H9 (cell line): Measurements from ENCODE around the gene ZNF786. TPM values are rescaled to one million over a fixed set of nuclear protein-coding genes. Genes with fewer than 3 reads are reported as not detected.

Experiments
- DNase-seq: peaks from one replicate; pipeline ENCODE4 v3.0.0-alpha.2; 2017
- H2AFZ ChIP-seq: one replicate; pipeline ENCODE4 v1.6.1; 2013; ENCODE audit warnings: mild to moderate bottlenecking, low read length, control low read depth, moderate library complexity
- H2AK5ac ChIP-seq: 2 replicates; pipeline ENCODE4 v1.6.1; 2013; ENCODE audit warnings: low read length, control low read depth, mixed read lengths; ENCODE audit not compliant: insufficient read length
- H2BK120ac ChIP-seq: one replicate; pipeline ENCODE4 v1.6.1; 2013; ENCODE audit warnings: low read depth, mild to moderate bottlenecking, low read length, control low read depth, inconsistent platforms; ENCODE audit not compliant: poor library complexity, severe bottlenecking
- H2BK12ac ChIP-seq: 2 replicates; pipeline ENCODE4 v1.6.1; 2013; ENCODE audit warnings: low read length, control low read depth, mixed read lengths, low read depth; ENCODE audit not compliant: insufficient read length
- H2BK15ac ChIP-seq: 2 replicates; pipeline ENCODE4 v1.6.1; 2013; ENCODE audit warnings: low read depth, low read length, control low read depth
- H2BK20ac ChIP-seq: one replicate; pipeline ENCODE4 v1.6.1; 2013; ENCODE audit warnings: low read depth, mild to moderate bottlenecking, low read length, control low read depth, inconsistent platforms; ENCODE audit not compliant: poor library complexity, severe bottlenecking
- H2BK5ac ChIP-seq: 2 replicates; pipeline ENCODE4 v1.6.1; 2013; ENCODE audit warnings: low read length, control low read depth, mixed read lengths; ENCODE audit not compliant: insufficient read length
- H3K14ac ChIP-seq: 2 replicates; pipeline ENCODE4 v1.6.1; 2013; ENCODE audit warnings: low read length, control low read depth; ENCODE audit not compliant: insufficient read depth
- H3K18ac ChIP-seq: 2 replicates; pipeline ENCODE4 v1.6.1; 2013; ENCODE audit warnings: low read depth, mild to moderate bottlenecking, mixed read lengths, low read length, control low read depth; ENCODE audit not compliant: insufficient read length
- H3K23ac ChIP-seq: 2 replicates; pipeline ENCODE4 v1.6.1; 2013; ENCODE audit warnings: low read length, control low read depth, mixed read lengths, low read depth; ENCODE audit not compliant: insufficient read length
- H3K23me2 ChIP-seq: 2 replicates; pipeline ENCODE4 v1.6.1; 2013; ENCODE audit warnings: low read depth, mild to moderate bottlenecking, mixed read lengths, low read length, control low read depth; ENCODE audit not compliant: insufficient read length, poor library complexity, severe bottlenecking
- H3K27ac ChIP-seq: 2 replicates; pipeline ENCODE4 v1.5.1; 2013; ENCODE audit warnings: low read length, control low read depth, mixed read lengths, low read depth; ENCODE audit not compliant: insufficient read length
- H3K27me3 ChIP-seq: 2 replicates; pipeline ENCODE4 v1.6.1; 2013; ENCODE audit warnings: low read length, control low read depth, inconsistent platforms; ENCODE audit not compliant: insufficient read depth
- H3K4ac ChIP-seq: 2 replicates; pipeline ENCODE4 v1.6.1; 2013; ENCODE audit warnings: low read depth, mild to moderate bottlenecking, control low read depth, inconsistent platforms, low read length, moderate library complexity
- H3K4me1 ChIP-seq: 2 replicates; pipeline ENCODE4 v1.6.1; 2013; ENCODE audit warnings: low read length, control low read depth, inconsistent platforms; ENCODE audit not compliant: insufficient read depth
- H3K4me2 ChIP-seq: 2 replicates; pipeline ENCODE4 v1.6.1; 2013; ENCODE audit warnings: low read length, control low read depth, mixed read lengths; ENCODE audit not compliant: insufficient read length, insufficient read depth
- H3K56ac ChIP-seq: 2 replicates; pipeline ENCODE4 v1.6.1; 2013; ENCODE audit warnings: low read depth, mild to moderate bottlenecking, mixed read lengths, low read length, control low read depth; ENCODE audit not compliant: insufficient read length
- H3K79me1 ChIP-seq: 2 replicates; pipeline ENCODE4 v1.6.1; 2013; ENCODE audit warnings: low read depth, mild to moderate bottlenecking, moderate library complexity, low read length, control low read depth, inconsistent platforms; ENCODE audit not compliant: insufficient read depth, poor library complexity, severe bottlenecking
- H3K79me2 ChIP-seq: 2 replicates; pipeline ENCODE4 v1.6.1; 2013; ENCODE audit warnings: low read length, control low read depth, inconsistent platforms; ENCODE audit not compliant: insufficient read depth
- H3K9ac ChIP-seq: 2 replicates; pipeline ENCODE4 v1.6.1; 2013; ENCODE audit warnings: low read length, control low read depth, mixed read lengths; ENCODE audit not compliant: insufficient read length; ENCODE audit errors: extremely low read depth
- H3K9me3 ChIP-seq: one replicate; pipeline ENCODE4 v1.6.1; 2013; ENCODE audit warnings: low read depth, low read length, inconsistent platforms; ENCODE audit not compliant: control insufficient read depth
- H3T11ph ChIP-seq: one replicate; pipeline ENCODE4 v1.6.1; 2013; ENCODE audit warnings: mild to moderate bottlenecking, low read length, control low read depth, inconsistent platforms
- H4K20me1 ChIP-seq: one replicate; pipeline ENCODE4 v1.6.1; 2013; ENCODE audit not compliant: control insufficient read depth, insufficient read length, insufficient read depth
- H4K5ac ChIP-seq: 2 replicates; pipeline ENCODE4 v1.6.1; 2013; ENCODE audit warnings: low read depth, mild to moderate bottlenecking, mixed read lengths, low read length, control low read depth; ENCODE audit not compliant: insufficient read length
- H4K8ac ChIP-seq: replicated peaks from 2 replicates; pipeline ENCODE4 v1.6.1; 2013; ENCODE audit warnings: low read length, control low read depth, mixed read lengths, low read depth; ENCODE audit not compliant: insufficient read length
- H4K91ac ChIP-seq: 2 replicates; pipeline ENCODE4 v1.6.1; 2013; ENCODE audit warnings: low read depth, mild to moderate bottlenecking, moderate library complexity, mixed read lengths, low read length, control low read depth; ENCODE audit not compliant: insufficient read length
- H3K27ac Mint-ChIP-seq, 3 experiments: 2 replicates in 2 of 3; 3 replicates in 1 of 3; pipeline ENCODE4 v1.8.0; 2020 to 2021; ENCODE audit warnings: mixed read lengths in 3 of 3, mild to moderate bottlenecking in 1 of 3, moderate library complexity in 1 of 3
- H3K27me3 Mint-ChIP-seq: 2 replicates; pipeline ENCODE4 v1.8.0; 2021; ENCODE audit warnings: low read depth, mild to moderate bottlenecking, moderate library complexity, mixed read lengths
- H3K36me3 Mint-ChIP-seq, 3 experiments: 2 replicates in 2 of 3; 3 replicates in 1 of 3; pipeline ENCODE4 v1.8.0; 2020 to 2021; ENCODE audit warnings: low read depth in 3 of 3, mixed read lengths in 3 of 3; ENCODE audit not compliant: insufficient read depth in 1 of 3
- H3K4me1 Mint-ChIP-seq, 2 experiments: 2 replicates each; pipeline ENCODE4 v1.8.0; 2020; ENCODE audit warnings: mixed read lengths in 2 of 2
- H3K4me3 Mint-ChIP-seq, 2 experiments: 2 replicates in 1 of 2; 3 replicates in 1 of 2; pipeline ENCODE4 v1.8.0; 2020 to 2021; ENCODE audit warnings: mild to moderate bottlenecking in 2 of 2, mixed read lengths in 2 of 2, moderate library complexity in 1 of 2
- H3K9me3 Mint-ChIP-seq, 2 experiments: 2 replicates in 1 of 2; 3 replicates in 1 of 2; pipeline ENCODE4 v1.8.0; 2020; ENCODE audit warnings: mild to moderate bottlenecking in 2 of 2, mixed read lengths in 2 of 2, moderate library complexity in 1 of 2
- CTCF ChIP-seq: fragments of 200-600 bp; sonication (generic); conservative IDR thresholded peaks from 3 replicates; pipeline ENCODE4 v1.8.0; 2021; ENCODE audit warnings: antibody characterized with exemption, mild to moderate bottlenecking
- WGBS: extraction: QIAGEN DNeasy Blood & Tissue Kit; methylation state at CpG from one replicate; pipeline ENCODE4 v1.1.7; 2013; ENCODE audit warnings: missing lambda C conversion rate, low lambda C conversion rate, mixed read lengths; ENCODE audit not compliant: insufficient read length; ENCODE audit errors: extremely low coverage; 5-methylcytosine and 5-hydroxymethylcytosine counted together
- total RNA-seq: library from RNA; stranded (reverse); gene quantifications from 2 replicates; pipeline ENCODE4 v1.2.1, GENCODE V29; 2021

The ZNF786 gene
- total RNA-seq, 1 experiment from 2014 or later, result 25.1 TPM

GRCh38 chr7:149075286-149075685, 15.2 kb downstream of the ZNF786 start:
- Histone ChIP-seq H2BK120ac (no peak overlapping the region), H2BK12ac (no peak overlapping the region), H2BK15ac (no peak overlapping the region), H4K5ac (no peak overlapping the region), H2AFZ (no peak overlapping the region), H3K56ac (no peak overlapping the region), H3K79me1 (no peaks in the 10 kb centered on the region), H4K20me1 (no peaks in the 10 kb centered on the region), H2AK5ac (no peak overlapping the region), H3K4ac (no peak overlapping the region), H3K4me2 (no peak overlapping the region), H3T11ph (no peak overlapping the region), H3K14ac (no peak overlapping the region), H4K91ac (no peak overlapping the region), H3K23ac (no peak overlapping the region), H3K9ac (no peak overlapping the region), H3K18ac (no peak overlapping the region), H3K4me1 (no peaks in the 10 kb centered on the region), H3K27me3 (no peaks in the 10 kb centered on the region), H3K23me2 (no peaks in the 10 kb centered on the region), H3K27ac (no peak overlapping the region), H2BK5ac (no peak overlapping the region), H2BK20ac (no peak overlapping the region), H4K8ac (no peak overlapping the region), H3K79me2 (no peaks in the 10 kb centered on the region), H3K9me3 (no peaks in the 10 kb centered on the region)
- no peak for TF ChIP-seq CTCF
- DNase-seq, result no peak
- WGBS, result no CpG with 5 or more reads among the region's 2 CpGs
- Mint-ChIP-seq H3K4me1 (peaks cover 2% of the 10 kb centered on the region in 2 experiments; a peak in 1 of 4 replicates), H3K4me3 (no peak overlapping the region), H3K27me3 (no peaks in the 10 kb centered on the region), H3K27ac (no peak overlapping the region), H3K36me3 (peaks cover 25 to 66% (median 62%) of the 10 kb centered on the region in 3 experiments), H3K9me3 (no peaks in the 10 kb centered on the region)
